Activated T-helper 1 cell treated with anti-CD3 and anti-CD28 coated beads, Interleukin-2, amount 50 U/mL, for 16 hours (primary cell): ENCODE data around the gene KATNB1.
"Not testable (repeated sequence)": the region's sequence is repeated elsewhere in the genome, so short reads cannot be mapped to it uniquely, and the experiment has no call there.

Experiments
- DNase-seq, 2 donors: peaks; one replicate each; pipeline ENCODE4 v3.0.0-alpha.2; 2020; ENCODE audit warnings: low read depth in 1 of 2, low spot score in 1 of 2

The KATNB1 gene

GRCh38 chr16:57770361-57770760, 34.8 kb downstream of the KATNB1 start:
- no peak for DNase-seq

GRCh38 chr16:57771141-57771785, 35.7 kb downstream of the KATNB1 start:
- DNase-seq = no peak

GRCh38 chr16:57773019-57773418, 37.4 kb downstream of the KATNB1 start:
- no peak for DNase-seq

GRCh38 chr16:57773655-57774295, 38.2 kb downstream of the KATNB1 start:
- no peak for DNase-seq

GRCh38 chr16:57774705-57775285, 39.2 kb downstream of the KATNB1 start:
- no peak for DNase-seq

GRCh38 chr16:57775661-57776469, 40.3 kb downstream of the KATNB1 start:
- DNase-seq = no peak

GRCh38 chr16:57778658-57779057, 43.1 kb downstream of the KATNB1 start:
- DNase-seq = no peak

GRCh38 chr16:57779836-57780235, 44.3 kb downstream of the KATNB1 start:
- DNase-seq = not testable (repeated sequence)

GRCh38 chr16:57781349-57781740, 45.8 kb downstream of the KATNB1 start:
- DNase-seq = no peak

GRCh38 chr16:57781741-57782606, 46.4 kb downstream of the KATNB1 start:
- DNase-seq = no peak

- not testable (repeated sequence) for DNase-seq
These were observed 47.1 kb downstream of the KATNB1 start for GRCh38 chr16:57782607-57783055.

- no peak for DNase-seq
These were observed 47.5 kb downstream of the KATNB1 start for GRCh38 chr16:57783116-57783515.

GRCh38 chr16:57783883-57784282, 48.3 kb downstream of the KATNB1 start:
- DNase-seq = no peak

GRCh38 chr16:57784334-57784733, 48.8 kb downstream of the KATNB1 start:
- DNase-seq = no peak

- no peak for DNase-seq
These were observed 49.8 kb downstream of the KATNB1 start for GRCh38 chr16:57785385-57785784.

GRCh38 chr16:57785924-57786323, 50.4 kb downstream of the KATNB1 start:
- no peak for DNase-seq

GRCh38 chr16:57786632-57787518, 51.3 kb downstream of the KATNB1 start:
- no peak for DNase-seq

- no peak for DNase-seq
These were observed 51.9 kb downstream of the KATNB1 start for GRCh38 chr16:57787519-57787905.

GRCh38 chr16:57788252-57788841, 52.8 kb downstream of the KATNB1 start:
- DNase-seq = no peak
